Stimulated activated CD8-positive, alpha-beta memory T cell treated with anti-CD3 and anti-CD28 coated beads, Interleukin-15, amount 100 ng/mL, for 48 hours (primary cell): ENCODE measurements around the gene FAM107B.
"Not testable (repeated sequence)": the region's sequence is repeated elsewhere in the genome, so short reads cannot be mapped to it uniquely, and the experiment has no call there.

ENCODE experiments used
- DNase-seq, 2 donors: peaks; one replicate each; pipeline ENCODE4 v3.0.0-alpha.2; 2020; ENCODE audit warnings: low read depth in 2 of 2

The FAM107B gene

DNA sequence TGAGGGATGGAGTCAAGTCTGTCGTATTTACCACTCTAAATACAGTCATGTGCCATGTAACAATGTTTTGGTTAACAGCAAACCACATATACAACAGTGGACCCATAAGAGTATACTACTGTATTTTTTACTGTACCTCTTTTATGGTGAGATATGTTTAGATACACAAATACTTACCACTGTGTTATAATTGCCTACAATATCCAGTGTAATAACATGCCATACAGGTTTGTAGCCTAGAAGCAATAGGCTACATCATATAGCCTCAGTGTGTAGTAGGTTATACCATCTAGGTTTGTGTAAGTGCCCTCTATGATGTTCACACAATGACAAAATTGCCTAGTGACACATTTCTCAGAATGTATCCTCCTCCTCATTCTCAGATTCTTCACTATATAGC, 110.4 kb downstream of the FAM107B start:
- no peak for DNase-seq

- no peak for DNase-seq
Observed at GRCh38 chr10:14661818-14662217, 112.9 kb downstream of the FAM107B start.

DNA sequence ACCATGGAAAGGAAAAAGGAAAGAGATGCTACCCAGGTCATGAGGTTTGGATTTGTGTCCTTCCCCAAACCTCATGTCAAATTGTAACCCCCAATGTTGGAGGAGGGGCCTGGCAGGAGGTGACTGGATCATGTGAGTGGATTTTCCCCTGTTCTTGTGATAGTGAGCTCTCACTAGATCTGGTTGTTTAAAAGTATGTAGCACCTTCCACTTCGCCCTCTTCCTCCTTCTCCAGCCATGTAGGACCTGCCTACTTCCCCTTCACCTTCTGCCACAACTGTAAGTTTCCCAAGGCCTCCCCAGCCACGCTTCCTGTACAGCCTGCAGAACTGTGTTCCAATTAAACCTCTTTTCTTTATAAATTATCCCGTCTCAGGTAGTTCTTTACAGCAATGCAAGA, 113.9 kb downstream of the FAM107B start:
- no peak for DNase-seq

DNA sequence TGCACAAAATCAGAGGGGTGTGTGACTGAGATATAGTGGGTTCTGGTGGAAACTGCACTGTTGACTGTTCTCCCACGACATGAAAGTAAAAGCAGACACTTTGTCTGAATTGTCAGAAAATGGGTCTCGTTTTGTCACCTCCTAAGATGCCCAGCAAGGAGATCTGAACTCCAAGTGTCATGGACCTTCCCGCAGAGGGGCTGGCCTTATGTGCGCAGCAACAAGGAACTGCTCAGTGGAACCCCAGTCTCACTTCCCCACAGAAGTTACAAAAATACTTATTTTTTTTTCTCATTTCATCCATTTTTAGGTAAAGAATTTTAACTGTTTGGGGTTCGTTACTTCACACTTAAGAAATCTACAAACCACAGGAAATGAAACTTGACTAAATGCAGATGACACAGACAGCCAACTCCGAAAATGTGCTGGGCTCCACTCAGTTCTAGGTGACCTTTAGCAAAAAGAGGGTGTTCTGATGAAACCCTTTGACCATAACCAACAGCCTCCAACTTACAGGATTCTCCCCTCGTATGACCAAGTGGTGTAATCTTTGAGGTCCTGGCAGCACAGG, 115.0 kb downstream of the FAM107B start:
- DNase-seq: peak; percentile 39 to 42

DNA sequence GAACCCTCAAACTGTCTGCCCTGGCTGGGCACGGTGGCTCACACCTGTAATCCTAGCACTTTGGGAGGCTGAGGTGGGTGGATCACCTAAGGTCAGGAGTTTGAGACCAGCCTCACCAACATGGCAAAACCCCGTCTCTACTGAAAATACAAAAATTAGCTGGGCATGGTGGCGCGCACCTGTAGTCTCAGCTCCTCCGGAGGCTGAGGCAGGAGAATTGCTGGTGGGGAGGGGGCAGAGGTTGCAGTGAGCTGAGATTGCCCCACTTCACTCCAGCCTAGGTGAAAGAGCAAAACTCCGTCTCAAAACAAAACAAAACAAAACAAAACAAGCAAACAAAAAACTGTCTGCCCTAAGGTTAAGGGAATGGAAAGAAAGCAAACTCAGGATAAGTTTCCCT, 115.6 kb downstream of the FAM107B start:
- not testable (repeated sequence) for DNase-seq

- no peak for DNase-seq
Observed at GRCh38 chr10:14658331-14659127, 116.2 kb downstream of the FAM107B start.

DNA sequence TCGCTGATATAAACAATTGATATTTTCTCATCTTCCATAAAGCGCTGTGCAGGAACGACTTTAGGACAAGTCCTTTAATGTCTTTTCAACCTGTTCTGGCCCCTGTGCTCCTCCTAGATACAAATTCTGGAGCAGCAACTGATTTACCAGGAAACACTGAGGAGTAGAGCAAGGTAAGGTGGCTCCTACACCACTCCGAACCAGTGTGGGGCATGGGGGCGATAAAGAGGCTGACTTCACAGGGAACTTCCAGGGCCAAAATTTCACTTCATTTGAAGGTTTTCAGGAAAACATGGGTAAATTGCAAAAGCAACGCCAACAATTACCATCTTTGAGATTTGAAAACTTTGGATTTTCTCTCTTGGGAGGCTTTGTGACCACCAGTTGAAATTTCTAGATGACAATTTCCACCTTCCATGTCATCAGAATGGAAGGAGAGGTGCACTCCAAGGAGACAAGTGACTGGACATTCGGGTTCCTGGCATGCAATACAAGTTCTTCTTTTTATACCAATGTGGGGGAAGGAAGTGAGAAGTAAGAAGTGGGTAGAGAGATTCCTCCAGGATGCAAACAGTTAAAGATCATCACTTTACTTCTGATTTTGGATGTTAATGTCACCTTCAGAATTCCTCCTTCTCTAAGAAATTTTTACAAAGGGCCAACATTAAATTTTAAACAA, 118.5 kb downstream of the FAM107B start:
- no peak for DNase-seq

GRCh38 chr10:14654821-14655382, 119.8 kb downstream of the FAM107B start:
- no peak for DNase-seq

DNA sequence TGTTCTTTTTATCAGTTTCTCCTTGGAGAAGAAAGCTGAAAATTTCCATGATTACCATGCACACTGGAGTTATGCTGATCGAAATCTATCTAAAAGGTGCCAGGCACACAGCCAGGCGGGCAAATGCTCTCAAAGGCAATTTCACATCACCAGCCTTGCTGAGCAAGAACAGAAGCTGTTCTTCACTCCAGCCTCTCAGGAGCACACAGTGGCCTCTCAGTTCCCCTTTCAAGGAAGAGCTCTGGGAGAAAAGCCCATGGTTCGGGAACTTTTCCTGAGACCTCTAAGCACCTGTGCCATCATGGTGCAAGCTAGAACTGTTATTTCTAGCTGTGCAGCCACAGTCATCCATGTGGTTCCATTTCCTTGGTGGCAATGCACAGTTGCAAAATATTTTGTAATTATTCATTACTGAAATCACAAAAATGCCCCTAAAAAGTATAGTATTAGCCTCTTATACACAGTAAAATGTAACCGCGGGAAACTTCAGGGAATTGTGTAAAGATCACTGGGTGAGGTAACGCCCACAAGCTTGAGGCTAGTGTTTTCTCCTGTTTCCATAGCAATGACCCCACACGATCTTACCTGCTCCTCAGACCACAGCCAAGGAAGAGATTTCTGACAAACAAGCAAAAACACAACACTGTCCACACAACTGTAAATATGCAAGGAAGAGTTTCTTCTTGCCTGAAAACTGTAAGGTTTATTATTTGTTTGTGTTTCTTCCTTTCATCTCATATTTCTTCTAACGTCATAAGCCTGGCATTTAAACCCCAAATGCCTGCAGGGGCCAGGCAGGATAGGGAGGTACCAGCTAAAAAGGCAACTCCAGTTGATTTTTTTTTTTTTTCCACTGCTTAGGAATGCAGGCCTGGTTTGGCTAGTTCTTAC, 121.2 kb downstream of the FAM107B start:
- no peak for DNase-seq

GRCh38 chr10:14652816-14653215, 121.9 kb downstream of the FAM107B start:
- DNase-seq: no peak

DNA sequence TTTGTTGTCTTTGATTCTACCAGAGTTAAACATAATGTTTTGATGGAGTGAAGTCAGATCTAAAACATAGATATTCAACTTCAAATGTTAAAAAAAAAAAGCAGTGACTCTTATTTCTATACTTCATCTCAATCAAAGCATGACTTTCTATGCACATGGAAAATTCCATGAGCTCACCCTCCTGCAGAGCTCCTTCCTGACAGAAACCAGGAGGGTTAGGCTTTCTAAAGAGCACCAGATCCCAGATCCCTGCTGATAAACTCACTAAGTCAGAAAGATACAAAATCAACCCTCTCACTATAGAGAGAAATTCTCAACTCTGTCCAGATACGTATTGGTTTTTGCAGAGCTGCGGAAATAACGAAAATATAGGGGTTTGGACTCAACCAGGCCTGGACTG, 122.6 kb downstream of the FAM107B start:
- no peak for DNase-seq

GRCh38 chr10:14649739-14650138, 125.0 kb downstream of the FAM107B start:
- no peak for DNase-seq

- DNase-seq: no peak
Observed at GRCh38 chr10:14648946-14649345, 125.8 kb downstream of the FAM107B start.

- peak; percentile 47 to 55 for DNase-seq
Observed at GRCh38 chr10:14648005-14648765, 126.5 kb downstream of the FAM107B start.

DNA sequence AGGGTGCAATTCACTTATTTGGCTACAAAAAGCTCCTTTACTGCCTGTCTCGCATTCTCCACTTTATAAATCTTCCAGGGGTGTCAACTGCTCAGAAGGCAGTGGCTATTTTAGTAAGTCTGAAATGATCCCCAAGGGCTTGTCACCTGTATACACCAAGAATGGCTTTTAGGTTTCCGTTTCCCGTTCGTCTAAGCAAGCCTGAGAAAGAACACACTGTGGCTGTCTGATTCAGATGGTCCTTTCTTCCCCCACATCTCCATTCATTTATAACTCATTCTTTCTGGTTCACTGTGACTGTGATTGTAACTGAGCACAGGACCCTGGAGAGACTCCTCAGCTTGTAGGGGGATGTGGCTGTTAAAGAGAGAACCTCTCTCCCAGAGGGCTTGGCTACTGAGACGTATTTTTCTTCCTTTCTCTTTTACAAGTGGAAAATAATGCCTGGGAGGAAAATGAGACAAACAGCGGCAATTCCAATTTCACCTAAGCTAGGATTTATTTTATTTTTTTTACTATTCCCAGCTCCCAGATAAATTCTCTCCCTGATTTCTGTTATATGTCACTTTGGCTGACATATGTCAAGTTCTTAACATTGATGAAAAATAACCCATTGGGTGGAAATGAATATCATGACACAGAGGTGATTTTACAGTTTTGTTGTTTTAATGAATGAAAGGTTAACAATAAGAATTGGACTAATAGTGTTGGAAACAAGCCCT, 129.3 kb downstream of the FAM107B start:
- no peak for DNase-seq

- no peak for DNase-seq
Observed at GRCh38 chr10:14639637-14640036, 135.1 kb downstream of the FAM107B start.

- DNase-seq: no peak
Observed at GRCh38 chr10:14635043-14635710, 139.5 kb downstream of the FAM107B start.

- DNase-seq: not testable (repeated sequence)
Observed at GRCh38 chr10:14634572-14634971, 140.1 kb downstream of the FAM107B start.

GRCh38 chr10:14625765-14626525, 148.8 kb downstream of the FAM107B start:
- no peak for DNase-seq
